ENCODE results near the gene SPATC1L. TPM values are rescaled to one million over a fixed set of nuclear protein-coding genes. Genes with fewer than 3 reads are reported as not detected.
A peak's percentile ranks its signal among the peaks of the same experiment; 100 is the strongest.

Gene SPATC1L
- total RNA-seq, 4 donors from 2014 or later = 1.5 to 11.9 (median 3.0) TPM

GRCh38 chr21:46189959-46190490, 5.8 kb upstream of the SPATC1L start:
- DNase-seq (no peak), ATAC-seq (no peak)
- Histone ChIP-seq H3K4me3 (no peak overlapping the region), H3K36me3 (peaks cover 0 to 26% of the 10 kb centered on the region in 2 donors), H3K27ac (peak overlapping the region; percentile 89 to 90 (median 90)), H3K27me3 (no peaks in the 10 kb centered on the region), H3K4me1 (peaks cover 25 to 34% of the 10 kb centered on the region in 2 donors), H3K9me3 (no peaks in the 10 kb centered on the region)
- intact Hi-C loops (cut with DNase I; ENCODE audit: low total_unique reads) = loop anchor here (2.0 to 5.0 kb wide), 2 partner anchors 39 to 132 kb away; partner anchors contain the start of genes C21orf58, LSS and PCNT
- no peak for TF ChIP-seq POLR2A (IDR thresholded peaks at IDR 0.05)
- TF ChIP-seq CTCF (IDR thresholded peaks at IDR 0.05 in 4 of 5, conservative IDR thresholded peaks at IDR 0.05 in 1 of 5) = no peak
- in situ Hi-C loops (cut with MboI; ENCODE audit: low sequenced_read_pairs in 4 of 4) = no loop called here

- in situ Hi-C loops (cut with MboI; ENCODE audit: low sequenced_read_pairs in 4 of 4) = no loop called here
- peaks cover 27 to 34% of the 10 kb centered on the region in 2 donors for H3K4me1 ChIP-seq
- peak overlapping the region; percentile 89 to 90 (median 90) for H3K27ac ChIP-seq
Observed at GRCh38 chr21:46189213-46189958, 5.1 kb upstream of the SPATC1L start.

GRCh38 chr21:46188226-46189212, 4.3 kb upstream of the SPATC1L start:
- peak overlapping the region; percentile 89 to 90 (median 90) for H3K27ac ChIP-seq
- no peaks in the 10 kb centered on the region for H3K9me3 ChIP-seq
- peaks cover 0 to 13% of the 10 kb centered on the region in 2 donors for H3K36me3 ChIP-seq
- H3K4me3 ChIP-seq = no peak overlapping the region
- DNase-seq (peak; percentile 80 to 87), ATAC-seq (peak; percentile 80 to 88)
- no peaks in the 10 kb centered on the region for H3K27me3 ChIP-seq
- TF ChIP-seq POLR2A (IDR thresholded peaks at IDR 0.05) = peak; percentile 15 to 52
- TF ChIP-seq CTCF (IDR thresholded peaks at IDR 0.05 in 4 of 5, conservative IDR thresholded peaks at IDR 0.05 in 1 of 5) = no peak
- intact Hi-C loops (cut with DNase I; ENCODE audit: low total_unique reads) = loop anchor here (2.0 to 5.0 kb wide), 2 partner anchors 40 to 134 kb away; partner anchors contain the start of genes C21orf58, LSS and PCNT
- in situ Hi-C loops (cut with MboI; ENCODE audit: low sequenced_read_pairs in 4 of 4) = no loop called here
- H3K4me1 ChIP-seq = peaks cover 31 to 34% of the 10 kb centered on the region in 2 donors

More at GRCh38 chr21:46189213-46189958, 5.1 kb upstream of the SPATC1L start:
- intact Hi-C loops (cut with DNase I; ENCODE audit: low total_unique reads) = loop anchor here (2.0 to 5.0 kb wide), 2 partner anchors 39 to 133 kb away; partner anchors contain the start of genes C21orf58, LSS and PCNT
- Histone ChIP-seq H3K27me3 (no peaks in the 10 kb centered on the region), H3K4me3 (no peak overlapping the region), H3K36me3 (peaks cover 0 to 22% of the 10 kb centered on the region in 2 donors), H3K9me3 (no peaks in the 10 kb centered on the region)
- TF ChIP-seq POLR2A (IDR thresholded peaks at IDR 0.05) (no peak), CTCF (IDR thresholded peaks at IDR 0.05 in 4 of 5, conservative IDR thresholded peaks at IDR 0.05 in 1 of 5) (no peak)
- DNase-seq (no peak), ATAC-seq (peak in 1 of 2 donors; percentile 34)

GRCh38 chr21:46187814-46188213, 3.6 kb upstream of the SPATC1L start:
- no peak for ATAC-seq
- TF ChIP-seq POLR2A (IDR thresholded peaks at IDR 0.05) (no peak), CTCF (IDR thresholded peaks at IDR 0.05 in 4 of 5, conservative IDR thresholded peaks at IDR 0.05 in 1 of 5) (no peak)
- Histone ChIP-seq H3K4me1 (peaks cover 34 to 35% of the 10 kb centered on the region in 2 donors), H3K27me3 (no peaks in the 10 kb centered on the region), H3K36me3 (peaks cover 0 to 12% of the 10 kb centered on the region in 2 donors), H3K27ac (peak overlapping the region; percentile 89 to 90 (median 90)), H3K4me3 (no peak overlapping the region), H3K9me3 (no peaks in the 10 kb centered on the region)
- in situ Hi-C loops (cut with MboI; ENCODE audit: low sequenced_read_pairs in 4 of 4) = no loop called here
- intact Hi-C loops (cut with DNase I; ENCODE audit: low total_unique reads) = loop anchor here (2.0 to 5.0 kb wide), 2 partner anchors 41 to 134 kb away; partner anchors contain the start of genes C21orf58, LSS and PCNT
- DNase-seq = no peak

Data from gastrocnemius medialis (tissue), 4 donors.